Osteocyte (in vitro differentiated cells): Measurements from ENCODE around the gene ERMP1. TPM values are rescaled to one million over a fixed set of nuclear protein-coding genes. Genes with fewer than 3 reads are reported as not detected.
A peak's percentile ranks its signal among the peaks of the same experiment; 100 is the strongest.

Experiments used
- DNase-seq: peaks from one replicate; pipeline ENCODE4 v3.0.0; 2021; ENCODE audit warnings: mixed read lengths; ENCODE audit not compliant: unreplicated experiment; ENCODE audit errors: extremely low spot score
- H3K27ac Mint-ChIP-seq: one replicate; pipeline ENCODE4 v1.8.0; 2021; ENCODE audit warnings: mild to moderate bottlenecking, mixed read lengths; ENCODE audit not compliant: unreplicated experiment
- H3K27me3 Mint-ChIP-seq: one replicate; pipeline ENCODE4 v1.8.0; 2021; ENCODE audit warnings: mixed read lengths; ENCODE audit not compliant: unreplicated experiment
- H3K36me3 Mint-ChIP-seq: one replicate; pipeline ENCODE4 v1.8.0; 2021; ENCODE audit warnings: mixed read lengths; ENCODE audit not compliant: unreplicated experiment
- H3K4me1 Mint-ChIP-seq: one replicate; pipeline ENCODE4 v1.8.0; 2021; ENCODE audit warnings: mixed read lengths; ENCODE audit not compliant: unreplicated experiment
- H3K4me3 Mint-ChIP-seq: one replicate; pipeline ENCODE4 v1.8.0; 2021; ENCODE audit warnings: mild to moderate bottlenecking, moderate library complexity, mixed read lengths; ENCODE audit not compliant: unreplicated experiment
- H3K9me3 Mint-ChIP-seq: one replicate; pipeline ENCODE4 v1.8.0; 2021; ENCODE audit warnings: mixed read lengths; ENCODE audit not compliant: unreplicated experiment
- CTCF ChIP-seq: fragments of 200-600 bp; sonication (generic); IDR thresholded peaks from 2 replicates; pipeline ENCODE4 v1.5.0; 2021; ENCODE audit warnings: antibody characterized with exemption, mild to moderate bottlenecking, moderate library complexity
- total RNA-seq: library from RNA; stranded (reverse); gene quantifications from 2 replicates; pipeline ENCODE4 v1.2.1, GENCODE V29; 2021

Gene ERMP1
- total RNA-seq, 1 donor from 2014 or later, result 19.7 TPM

DNA sequence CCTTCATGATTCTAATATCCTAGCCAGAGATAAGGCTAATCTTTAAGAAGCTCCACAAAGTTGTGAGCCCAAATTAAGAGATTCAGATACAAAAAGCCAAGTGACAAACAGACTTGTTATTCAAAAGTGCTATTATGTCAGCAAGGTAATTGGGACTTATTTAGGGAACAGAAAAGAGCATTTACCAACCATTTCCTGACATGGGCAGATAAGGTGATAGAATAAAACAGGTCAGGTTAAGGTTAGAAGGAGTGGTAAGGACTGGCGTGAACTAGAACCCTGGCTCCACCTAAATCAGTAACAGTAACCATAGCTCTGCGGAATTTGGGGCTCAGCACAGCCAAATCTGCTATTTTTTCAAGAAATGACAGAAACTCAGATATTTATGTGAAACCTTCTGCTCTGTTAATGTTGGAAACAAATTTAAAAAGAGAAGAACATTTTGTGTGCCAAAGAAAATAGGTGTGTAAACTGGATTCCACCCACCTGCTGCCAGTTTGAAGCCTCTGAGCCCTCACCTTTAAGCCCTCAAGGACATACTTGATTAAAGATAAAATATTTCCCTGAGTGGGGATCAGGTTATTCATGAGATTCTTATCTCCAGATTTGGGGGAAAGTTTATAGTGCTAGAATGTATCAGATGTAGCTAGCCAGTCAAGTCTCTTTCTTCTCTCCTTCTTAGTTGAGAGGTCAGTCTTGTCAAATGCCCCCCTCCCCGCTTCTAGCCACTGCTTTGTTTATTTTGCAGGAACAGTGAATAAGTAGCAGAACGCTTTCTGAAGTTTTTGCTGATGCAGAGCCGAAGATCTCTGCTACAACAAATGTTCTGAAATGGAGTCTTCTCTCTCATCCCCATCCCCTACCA is 10.2 kb upstream of the ERMP1 start:
- Mint-ChIP-seq H3K36me3 (peaks cover 2% of the 10 kb centered on the region), H3K27ac (peak overlapping the region; percentile 91), H3K4me3 (peak overlapping the region; percentile 52), H3K9me3 (no peaks in the 10 kb centered on the region), H3K27me3 (peaks cover 15% of the 10 kb centered on the region), H3K4me1 (peaks cover 44% of the 10 kb centered on the region)
- TF ChIP-seq CTCF, result no peak
- DNase-seq, result no peak

DNA sequence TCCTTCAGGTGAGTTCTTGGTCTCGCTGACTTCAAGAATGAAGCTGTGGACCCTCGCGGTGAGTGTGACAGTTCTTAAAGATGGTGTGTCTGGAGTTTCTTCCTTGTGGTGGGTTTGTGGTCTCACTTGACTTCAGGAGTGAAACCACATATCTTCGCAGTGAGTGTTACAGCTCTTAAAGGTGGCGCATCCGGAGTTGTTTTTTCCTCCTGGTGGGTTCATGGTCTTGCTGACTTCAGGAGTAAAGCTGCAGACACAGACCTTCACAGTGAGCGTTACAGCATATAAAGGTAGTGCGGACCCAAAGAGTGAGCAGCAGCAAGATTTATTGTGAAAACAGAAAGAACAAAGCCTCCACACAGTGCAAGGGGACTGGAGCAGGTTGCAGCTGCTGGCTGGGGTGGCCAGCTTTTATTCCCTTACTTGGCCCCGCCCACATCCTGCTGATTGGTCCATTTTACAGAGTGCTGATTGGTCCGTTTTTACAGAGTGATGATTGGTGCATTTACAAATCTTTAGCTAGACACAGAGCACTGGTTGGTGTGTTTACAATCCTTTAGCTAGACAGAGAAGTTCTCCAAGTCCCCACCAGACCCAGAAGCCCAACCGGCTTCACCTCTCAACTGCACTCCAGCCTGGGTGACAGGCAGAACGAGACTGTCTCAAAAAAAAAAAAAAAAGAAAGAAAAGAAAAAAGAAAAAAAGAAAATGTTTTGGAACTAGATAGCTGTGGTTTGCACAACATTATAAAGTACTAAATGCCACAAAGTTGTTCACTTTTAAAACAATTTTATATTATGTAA is 9.1 kb upstream of the ERMP1 start:
- H3K4me1 Mint-ChIP-seq, result peaks cover 44% of the 10 kb centered on the region
- DNase-seq, result no peak
- peaks cover 10% of the 10 kb centered on the region for H3K27me3 Mint-ChIP-seq
- TF ChIP-seq CTCF, result no peak
- H3K36me3 Mint-ChIP-seq, result peaks cover 2% of the 10 kb centered on the region
- no peaks in the 10 kb centered on the region for H3K9me3 Mint-ChIP-seq
- H3K4me3 Mint-ChIP-seq, result no peak overlapping the region
- no peak overlapping the region for H3K27ac Mint-ChIP-seq

DNA sequence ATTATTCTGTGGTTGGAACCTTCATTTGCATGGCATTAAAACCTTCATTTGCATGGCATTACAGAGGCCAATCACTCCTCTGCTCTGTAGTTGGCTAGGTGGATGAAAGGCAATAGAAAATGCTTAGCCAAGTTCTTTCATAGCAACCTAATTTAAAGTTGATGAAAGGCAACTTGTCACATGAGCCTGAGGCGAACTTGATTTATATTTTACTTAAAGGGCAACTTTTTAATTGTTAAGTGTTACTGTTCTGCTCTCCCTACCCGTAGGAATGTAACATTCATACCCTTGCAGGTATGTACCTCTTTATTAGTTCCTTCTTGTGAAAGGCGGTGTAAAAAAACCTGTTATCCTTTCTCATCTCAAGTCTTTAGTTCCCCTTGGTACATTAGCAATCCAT is 7.9 kb upstream of the ERMP1 start:
- H3K36me3 Mint-ChIP-seq, result peaks cover 2% of the 10 kb centered on the region
- H3K4me1 Mint-ChIP-seq, result peaks cover 42% of the 10 kb centered on the region
- no peak for TF ChIP-seq CTCF
- DNase-seq, result no peak
- no peak overlapping the region for H3K4me3 Mint-ChIP-seq
- H3K27ac Mint-ChIP-seq, result no peak overlapping the region
- no peaks in the 10 kb centered on the region for H3K9me3 Mint-ChIP-seq
- H3K27me3 Mint-ChIP-seq, result peaks cover 3% of the 10 kb centered on the region

DNA sequence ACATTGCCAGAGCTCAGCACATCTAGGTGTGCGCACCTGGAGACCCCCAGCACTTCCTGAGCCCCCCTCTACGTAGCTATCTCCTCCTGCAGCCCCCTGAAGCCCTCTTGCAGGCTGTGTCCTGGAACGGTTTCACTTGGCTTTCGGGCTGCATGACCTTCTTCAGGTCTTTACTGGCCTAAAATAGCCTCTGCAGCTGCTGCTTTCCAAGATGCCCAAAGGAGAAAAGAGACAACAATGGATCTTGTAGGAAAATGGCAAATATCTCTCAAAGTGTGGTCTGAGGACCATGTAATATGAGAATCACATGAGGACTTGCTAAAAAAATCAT is 6.6 kb upstream of the ERMP1 start:
- no peak for TF ChIP-seq CTCF
- Mint-ChIP-seq H3K27me3 (peaks cover 3% of the 10 kb centered on the region), H3K27ac (no peak overlapping the region), H3K9me3 (no peaks in the 10 kb centered on the region), H3K4me3 (no peak overlapping the region), H3K36me3 (no peaks in the 10 kb centered on the region), H3K4me1 (peaks cover 32% of the 10 kb centered on the region)
- DNase-seq, result no peak

- Mint-ChIP-seq H3K4me3 (no peak overlapping the region), H3K9me3 (no peaks in the 10 kb centered on the region), H3K27me3 (peaks cover 3% of the 10 kb centered on the region), H3K36me3 (no peaks in the 10 kb centered on the region), H3K27ac (no peak overlapping the region), H3K4me1 (peaks cover 30% of the 10 kb centered on the region)
- TF ChIP-seq CTCF, result no peak
- no peak for DNase-seq
Measured at GRCh38 chr9:5838884-5839571, 6.1 kb upstream of the ERMP1 start.
